MM.1S (cell line): ENCODE data around the gene NFU1.

ENCODE experiments used
- DNase-seq: peaks from one replicate; pipeline ENCODE4 v3.0.0-alpha.2; 2015
- H2AFZ ChIP-seq: fragments of 300-600 bp; sonication (generic); 2 replicates; pipeline ENCODE4 v1.6.0; 2016; ENCODE audit warnings: antibody characterized with exemption, low read length
- H3F3A ChIP-seq: fragments of 300-600 bp; sonication (generic); 2 replicates; pipeline ENCODE4 v1.6.1; 2016; ENCODE audit warnings: mild to moderate bottlenecking, antibody characterized with exemption, low read length, moderate library complexity, mixed read lengths; ENCODE audit not compliant: insufficient read depth
- H3K27ac ChIP-seq: fragments of 300-600 bp; sonication (generic); 2 replicates; pipeline ENCODE4 v1.5.1; 2016; ENCODE audit warnings: mild to moderate bottlenecking, low read length
- H3K27me3 ChIP-seq: fragments of 300-600 bp; sonication (generic); replicated peaks from 2 replicates; pipeline ENCODE4 v1.6.0; 2016; ENCODE audit warnings: low read length; ENCODE audit not compliant: insufficient read depth
- H3K36me3 ChIP-seq: fragments of 300-600 bp; sonication (generic); replicated peaks from 2 replicates; pipeline ENCODE4 v1.6.1; 2016; ENCODE audit warnings: mild to moderate bottlenecking, low read length, mixed read lengths; ENCODE audit not compliant: insufficient read depth
- H3K4me1 ChIP-seq: fragments of 300-600 bp; sonication (generic); 2 replicates; pipeline ENCODE4 v1.6.1; 2016; ENCODE audit warnings: low read length, mixed read lengths
- H3K4me2 ChIP-seq: fragments of 300-600 bp; sonication (generic); 2 replicates; pipeline ENCODE4 v1.6.0; 2016; ENCODE audit warnings: low read depth, low read length
- H3K4me3 ChIP-seq: fragments of 300-600 bp; sonication (generic); 2 replicates; pipeline ENCODE4 v1.5.1; 2016; ENCODE audit warnings: low read length, mixed read lengths
- H3K79me2 ChIP-seq: fragments of 300-600 bp; sonication (generic); 2 replicates; pipeline ENCODE4 v1.6.1; 2016; ENCODE audit warnings: mixed run types, low read length, mixed read lengths
- H3K9ac ChIP-seq: fragments of 300-600 bp; sonication (generic); 2 replicates; pipeline ENCODE4 v1.6.1; 2016; ENCODE audit warnings: low read length, mixed read lengths
- H3K9me2 ChIP-seq: fragments of 300-600 bp; sonication (generic); replicated peaks from 2 replicates; pipeline ENCODE4 v1.6.1; 2016; ENCODE audit warnings: mild to moderate bottlenecking, low read length, mixed read lengths; ENCODE audit not compliant: insufficient read depth
- H3K9me3 ChIP-seq: fragments of 300-600 bp; sonication (generic); replicated peaks from 2 replicates; pipeline ENCODE4 v1.6.1; 2016; ENCODE audit warnings: mild to moderate bottlenecking, low read length, mixed read lengths; ENCODE audit not compliant: insufficient read depth
- H4K20me1 ChIP-seq: fragments of 300-600 bp; sonication (generic); 2 replicates; pipeline ENCODE4 v1.6.1; 2016; ENCODE audit warnings: mild to moderate bottlenecking, low read length, moderate library complexity, mixed read lengths; ENCODE audit not compliant: insufficient read depth
- EZH2 ChIP-seq: fragments of 300-600 bp; sonication (generic); optimal IDR thresholded peaks from 2 replicates; pipeline ENCODE3; 2017; ENCODE audit warnings: low read depth, mild to moderate bottlenecking, antibody characterized with exemption, low read length, mixed read lengths
- EZH2phosphoT487 ChIP-seq: fragments of 300-600 bp; sonication (generic); IDR thresholded peaks from 2 replicates; pipeline ENCODE4 v1.6.1; 2018; ENCODE audit warnings: antibody characterized with exemption, low read length
- TF ChIP-seq, protein P1 (sequence below): fragments of 300-600 bp; sonication (generic); IDR thresholded peaks from 2 replicates; pipeline ENCODE4 v1.5.1; 2016; ENCODE audit warnings: antibody characterized with exemption, low read length, mixed read lengths

The NFU1 gene

DNA sequence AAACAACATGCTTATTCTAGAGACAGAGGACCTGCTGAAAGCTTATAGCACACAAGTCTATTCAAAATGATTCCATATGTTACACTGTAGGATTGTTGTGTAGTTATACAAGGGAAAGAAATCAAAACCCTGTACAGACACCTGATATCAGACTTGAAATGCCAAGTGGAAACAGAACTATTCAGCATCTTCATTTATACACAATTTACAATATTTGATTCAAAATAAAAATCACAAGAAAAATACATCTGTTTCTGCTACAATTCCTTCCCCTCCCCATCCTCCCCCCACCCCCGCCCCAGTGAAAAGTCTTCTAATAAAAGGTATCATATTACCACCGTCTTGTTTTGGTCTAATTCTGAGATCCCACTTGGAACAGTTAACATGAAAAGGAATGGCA lies 37.5 kb upstream of the NFU1 start:
- H3K9me3 ChIP-seq: no peaks in the 10 kb centered on the region
- H3K27me3 ChIP-seq: no peaks in the 10 kb centered on the region
- DNase-seq: no peak
- H3K36me3 ChIP-seq: no peaks in the 10 kb centered on the region
- H3K4me3 ChIP-seq: no peak overlapping the region
- H3K4me1 ChIP-seq: peaks cover 18% of the 10 kb centered on the region
- H3K27ac ChIP-seq: no peak overlapping the region
- TF ChIP-seq EZH2phosphoT487: no peak
- TF ChIP-seq, protein P1, sequence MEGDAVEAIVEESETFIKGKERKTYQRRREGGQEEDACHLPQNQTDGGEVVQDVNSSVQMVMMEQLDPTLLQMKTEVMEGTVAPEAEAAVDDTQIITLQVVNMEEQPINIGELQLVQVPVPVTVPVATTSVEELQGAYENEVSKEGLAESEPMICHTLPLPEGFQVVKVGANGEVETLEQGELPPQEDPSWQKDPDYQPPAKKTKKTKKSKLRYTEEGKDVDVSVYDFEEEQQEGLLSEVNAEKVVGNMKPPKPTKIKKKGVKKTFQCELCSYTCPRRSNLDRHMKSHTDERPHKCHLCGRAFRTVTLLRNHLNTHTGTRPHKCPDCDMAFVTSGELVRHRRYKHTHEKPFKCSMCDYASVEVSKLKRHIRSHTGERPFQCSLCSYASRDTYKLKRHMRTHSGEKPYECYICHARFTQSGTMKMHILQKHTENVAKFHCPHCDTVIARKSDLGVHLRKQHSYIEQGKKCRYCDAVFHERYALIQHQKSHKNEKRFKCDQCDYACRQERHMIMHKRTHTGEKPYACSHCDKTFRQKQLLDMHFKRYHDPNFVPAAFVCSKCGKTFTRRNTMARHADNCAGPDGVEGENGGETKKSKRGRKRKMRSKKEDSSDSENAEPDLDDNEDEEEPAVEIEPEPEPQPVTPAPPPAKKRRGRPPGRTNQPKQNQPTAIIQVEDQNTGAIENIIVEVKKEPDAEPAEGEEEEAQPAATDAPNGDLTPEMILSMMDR: no peak
- no peak for TF ChIP-seq EZH2
- H4K20me1 ChIP-seq: no peaks in the 10 kb centered on the region
- no peaks in the 10 kb centered on the region for H3K9me2 ChIP-seq
- H3K9ac ChIP-seq: no peak overlapping the region
- no peaks in the 10 kb centered on the region for H3K79me2 ChIP-seq
- H3F3A ChIP-seq: peaks cover 10% of the 10 kb centered on the region; the same call in 1 of the 2 replicates
- no peak overlapping the region for H2AFZ ChIP-seq
- H3K4me2 ChIP-seq: no peak overlapping the region

DNA sequence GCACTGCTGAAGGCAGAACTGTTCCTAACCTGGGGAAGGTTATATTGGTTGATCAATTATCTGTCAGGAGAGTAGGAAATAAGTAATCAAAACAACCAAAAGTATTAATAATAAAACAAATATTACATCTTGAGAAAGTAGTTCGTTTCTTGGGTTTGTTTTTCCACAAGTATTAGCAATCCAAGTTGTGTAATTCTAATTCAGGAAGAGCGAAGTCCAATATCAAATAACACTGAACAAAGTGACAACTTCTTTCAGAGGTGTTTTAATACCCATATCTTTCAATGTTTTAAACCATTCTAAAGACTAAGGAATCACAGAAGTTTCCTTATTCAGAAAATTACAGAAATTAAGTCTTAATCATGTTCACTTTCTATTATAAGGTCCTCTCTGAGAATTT lies 34.6 kb upstream of the NFU1 start:
- no peak overlapping the region for H3K9ac ChIP-seq
- no peaks in the 10 kb centered on the region for H3K27me3 ChIP-seq
- TF ChIP-seq, protein P1: no peak
- TF ChIP-seq EZH2: no peak
- no peak for TF ChIP-seq EZH2phosphoT487
- H3K9me2 ChIP-seq: no peaks in the 10 kb centered on the region
- H3F3A ChIP-seq: no peaks in the 10 kb centered on the region
- H2AFZ ChIP-seq: no peak overlapping the region
- no peak for DNase-seq
- H3K79me2 ChIP-seq: no peaks in the 10 kb centered on the region
- H3K27ac ChIP-seq: no peak overlapping the region
- no peaks in the 10 kb centered on the region for H3K36me3 ChIP-seq
- no peak overlapping the region for H3K4me2 ChIP-seq
- no peaks in the 10 kb centered on the region for H4K20me1 ChIP-seq
- peaks cover 8% of the 10 kb centered on the region for H3K4me1 ChIP-seq
- H3K9me3 ChIP-seq: no peaks in the 10 kb centered on the region
- no peak overlapping the region for H3K4me3 ChIP-seq

- no peaks in the 10 kb centered on the region for H3K79me2 ChIP-seq
- DNase-seq: no peak
- H2AFZ ChIP-seq: no peak overlapping the region
- no peak for TF ChIP-seq EZH2phosphoT487
- TF ChIP-seq, protein P1: no peak
- TF ChIP-seq EZH2: no peak
- H3F3A ChIP-seq: no peaks in the 10 kb centered on the region
- H3K9me3 ChIP-seq: no peaks in the 10 kb centered on the region
- H3K9me2 ChIP-seq: no peaks in the 10 kb centered on the region
- H3K27me3 ChIP-seq: no peaks in the 10 kb centered on the region
- no peak overlapping the region for H3K27ac ChIP-seq
- no peaks in the 10 kb centered on the region for H3K36me3 ChIP-seq
- peaks cover 4% of the 10 kb centered on the region for H3K4me1 ChIP-seq
- no peak overlapping the region for H3K9ac ChIP-seq
- no peak overlapping the region for H3K4me3 ChIP-seq
- H3K4me2 ChIP-seq: no peak overlapping the region
- no peaks in the 10 kb centered on the region for H4K20me1 ChIP-seq
Measured at GRCh38 chr2:69470911-69471310, 33.7 kb upstream of the NFU1 start.
